HG02970 (cell line): ENCODE results near the gene SLC5A10.
"Not testable (repeated sequence)": the region's sequence is repeated elsewhere in the genome, so short reads cannot be mapped to it uniquely, and the experiment has no call there.

Experiments used
- ATAC-seq: cut with Tn5 transposase; IDR thresholded peaks from one replicate; pipeline ENCODE4 v1.9.1; 2021; ENCODE audit warnings: mild to moderate bottlenecking, moderate library complexity, moderate number of reproducible peaks; ENCODE audit not compliant: unreplicated experiment, low FRiP score

Gene SLC5A10

GRCh38 chr17:18951941-18952842 is at the start of gene SLC5A10:
Gene SLC5A10 (plus strand): TSS chr17:18952165. CDS start chr17:18952206, 41 bp downstream.
- ATAC-seq, result no peak

GRCh38 chr17:18904482-18904881 is 47.5 kb upstream of the SLC5A10 start:
- ATAC-seq, result no peak

DNA sequence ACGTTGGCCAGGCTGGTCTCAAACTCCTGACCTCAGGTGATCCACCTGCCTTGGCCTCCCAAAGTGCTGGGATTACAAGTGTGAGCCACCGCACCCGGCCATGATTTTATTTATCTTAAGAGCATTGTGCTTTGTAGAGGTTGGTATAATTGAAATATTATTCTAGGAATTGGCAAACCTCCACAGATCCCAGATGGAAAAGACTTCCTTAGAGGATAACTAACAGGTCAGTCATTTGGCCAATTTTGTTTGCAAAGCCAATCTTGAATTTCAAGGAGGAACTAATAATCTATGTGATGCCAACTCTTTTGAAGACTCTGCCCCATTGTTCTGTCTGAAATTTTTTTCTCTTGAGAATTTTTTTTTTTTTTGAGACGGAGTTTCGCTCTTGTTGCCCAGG is 46.7 kb upstream of the SLC5A10 start:
- no peak for ATAC-seq

DNA sequence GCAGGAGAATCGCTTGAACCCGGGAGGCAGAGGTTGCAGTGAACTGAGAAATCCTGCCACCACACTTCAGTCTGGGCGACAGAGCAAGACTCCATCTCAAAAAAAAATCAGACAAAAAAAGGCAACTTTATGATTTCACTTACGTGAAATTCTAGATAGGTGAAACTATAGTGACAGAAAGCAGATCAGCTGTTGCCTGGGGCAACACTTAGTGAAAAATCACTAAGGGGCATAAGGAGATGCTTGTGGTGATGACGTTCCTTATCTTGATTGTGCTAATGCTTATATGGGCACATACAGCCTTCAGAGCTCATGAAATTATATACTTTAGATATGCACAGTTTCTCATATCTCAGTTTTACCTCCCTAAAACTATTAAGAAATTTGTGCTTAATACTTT is 41.6 kb upstream of the SLC5A10 start:
- no peak for ATAC-seq

- ATAC-seq, result no peak
These were observed 41.1 kb upstream of the SLC5A10 start for GRCh38 chr17:18910881-18911280.

DNA sequence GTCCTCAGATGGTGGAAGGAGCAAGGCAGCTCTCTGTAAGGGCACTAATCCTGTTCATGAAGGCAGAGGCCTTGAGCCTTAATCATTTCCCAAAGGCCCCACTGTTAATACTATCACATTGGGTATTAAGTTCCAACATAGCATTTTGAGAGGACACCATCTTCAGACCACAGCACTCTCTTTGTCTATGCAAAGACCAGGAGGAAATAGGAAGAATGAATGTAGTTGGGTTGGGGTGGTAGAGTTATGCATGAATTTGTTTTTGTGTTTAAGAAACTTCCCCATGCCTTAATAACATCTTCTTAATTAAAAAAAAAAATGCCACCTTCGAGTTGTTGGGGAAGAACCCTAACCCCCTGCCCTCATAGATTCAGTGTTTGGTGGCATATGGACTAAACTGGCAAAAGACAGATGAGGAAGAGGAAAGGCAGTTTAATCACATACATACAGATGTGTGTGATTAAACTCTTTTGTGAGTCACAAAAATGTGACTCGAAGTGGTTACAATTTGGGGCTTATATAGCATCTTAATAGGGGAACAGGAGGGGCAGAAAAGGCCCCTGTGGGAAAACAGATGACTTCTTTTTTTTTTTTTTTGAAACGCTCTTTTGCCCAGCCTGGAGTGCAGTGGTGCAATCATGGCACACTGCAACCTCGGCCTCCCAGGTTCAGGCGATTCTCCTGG is 35.0 kb upstream of the SLC5A10 start:
- ATAC-seq, result no peak

DNA sequence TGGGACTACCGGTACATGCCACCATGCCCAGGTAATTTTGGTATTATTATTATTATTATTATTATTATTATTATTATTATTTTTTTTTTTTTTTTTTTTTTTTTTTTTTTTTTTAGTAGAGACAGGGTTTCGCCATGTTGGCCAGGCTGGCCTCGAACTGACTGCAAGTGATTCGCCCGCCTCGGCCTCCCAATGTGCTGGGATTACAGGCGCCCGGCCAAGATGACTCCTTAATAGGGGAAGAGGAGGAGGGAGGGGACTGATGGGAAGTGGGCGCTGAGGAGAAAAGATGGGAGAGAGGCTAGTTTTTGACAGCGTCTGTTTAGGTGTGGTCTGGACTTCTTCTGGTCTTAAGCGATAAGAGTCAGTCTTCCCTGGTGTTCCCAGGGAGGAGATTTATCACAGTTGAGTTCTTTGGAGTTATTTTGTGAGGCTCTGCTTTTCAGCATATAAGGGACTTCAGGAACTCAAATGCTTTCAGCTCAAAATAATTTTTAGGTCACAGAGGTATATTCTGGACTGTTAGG is 34.4 kb upstream of the SLC5A10 start:
- ATAC-seq, result no peak

DNA sequence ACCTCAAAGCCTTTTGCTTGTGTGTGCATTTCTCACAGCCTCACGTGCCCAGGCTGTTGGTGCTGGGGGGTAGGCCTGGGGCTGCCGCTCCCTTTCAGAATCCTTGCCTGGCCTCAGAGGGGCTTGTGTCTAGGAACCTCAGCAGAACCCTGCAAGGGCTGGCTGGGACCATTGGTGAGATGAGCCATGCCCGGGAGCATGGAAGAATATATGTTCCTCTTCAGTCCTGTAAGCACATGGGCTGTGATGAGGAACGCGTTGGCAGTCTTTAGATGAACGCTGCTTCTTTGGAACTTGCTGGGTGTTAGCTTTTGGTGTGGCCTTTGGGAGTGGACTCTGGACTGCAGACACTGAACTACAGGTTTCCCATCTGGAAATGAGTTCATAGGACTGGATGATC is 32.0 kb upstream of the SLC5A10 start:
- no peak for ATAC-seq

- ATAC-seq, result no peak
These were observed 31.0 kb upstream of the SLC5A10 start for GRCh38 chr17:18920911-18921441.

- ATAC-seq, result no peak
These were observed 30.5 kb upstream of the SLC5A10 start for GRCh38 chr17:18921485-18921884.

DNA sequence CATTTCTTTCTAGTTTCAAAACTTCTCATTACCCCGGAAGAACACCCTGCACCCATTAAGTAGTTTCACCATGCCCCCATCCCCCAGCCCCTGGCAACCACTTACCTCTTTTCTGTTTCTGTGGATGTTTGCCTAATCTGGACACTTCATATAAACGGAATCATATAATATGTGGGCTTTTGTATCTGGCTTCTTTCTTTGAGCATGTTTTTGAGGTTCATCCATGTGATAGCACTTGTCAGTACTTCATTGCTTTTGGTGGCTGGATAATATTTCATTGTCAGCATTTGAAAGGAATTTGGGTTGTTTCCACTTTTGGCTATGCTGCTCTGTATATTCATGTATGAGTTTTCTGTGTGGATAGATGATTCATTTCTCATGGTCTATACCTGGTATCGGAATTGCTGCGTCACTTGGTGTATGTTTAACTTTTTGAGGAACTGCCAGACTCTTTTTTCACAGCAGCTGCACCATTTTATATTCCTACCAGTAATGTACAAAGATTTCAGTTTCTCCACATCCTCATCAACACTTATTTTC is 30.0 kb upstream of the SLC5A10 start:
- peak; percentile 49 for ATAC-seq

DNA sequence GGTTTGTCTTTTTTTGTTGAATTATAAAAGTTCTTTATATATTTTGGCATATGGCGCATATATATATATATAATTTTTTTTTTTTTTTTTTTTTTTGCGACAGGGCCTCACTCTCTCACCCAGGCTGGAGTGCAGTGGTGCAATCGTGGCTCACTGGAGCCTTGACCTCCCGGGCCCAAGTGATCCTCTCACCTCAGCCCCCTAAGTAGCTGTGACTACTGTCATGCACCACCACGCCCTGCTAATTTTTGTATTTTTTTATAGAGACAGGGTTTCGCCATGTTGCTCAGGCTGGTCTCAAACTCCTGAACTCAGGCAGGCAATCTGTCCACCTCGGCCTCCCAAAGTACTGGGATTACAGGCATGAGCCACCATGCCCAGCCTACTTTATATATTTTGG is 29.4 kb upstream of the SLC5A10 start:
- not testable (repeated sequence) for ATAC-seq

DNA sequence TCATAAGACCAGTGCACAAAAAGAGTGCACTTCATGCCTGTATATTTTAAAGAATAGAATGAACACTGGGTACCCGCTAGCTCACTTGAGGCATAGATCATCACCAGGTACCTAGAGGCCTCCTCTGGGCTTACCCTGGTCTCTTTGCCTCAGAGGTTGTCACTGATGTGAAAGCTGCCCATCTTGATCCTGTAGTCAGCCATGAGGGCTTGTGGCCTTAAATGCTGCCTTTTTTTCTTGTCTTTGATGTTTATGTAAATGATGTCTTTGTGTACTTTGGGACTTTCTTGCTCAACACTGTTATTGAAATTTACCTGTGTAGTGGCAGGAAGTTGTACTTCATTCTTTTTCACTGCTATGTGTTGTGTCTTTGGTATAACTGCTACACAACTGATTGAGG is 26.8 kb upstream of the SLC5A10 start:
- ATAC-seq, result no peak

- no peak for ATAC-seq
These were observed 23.3 kb upstream of the SLC5A10 start for GRCh38 chr17:18928628-18929125.

DNA sequence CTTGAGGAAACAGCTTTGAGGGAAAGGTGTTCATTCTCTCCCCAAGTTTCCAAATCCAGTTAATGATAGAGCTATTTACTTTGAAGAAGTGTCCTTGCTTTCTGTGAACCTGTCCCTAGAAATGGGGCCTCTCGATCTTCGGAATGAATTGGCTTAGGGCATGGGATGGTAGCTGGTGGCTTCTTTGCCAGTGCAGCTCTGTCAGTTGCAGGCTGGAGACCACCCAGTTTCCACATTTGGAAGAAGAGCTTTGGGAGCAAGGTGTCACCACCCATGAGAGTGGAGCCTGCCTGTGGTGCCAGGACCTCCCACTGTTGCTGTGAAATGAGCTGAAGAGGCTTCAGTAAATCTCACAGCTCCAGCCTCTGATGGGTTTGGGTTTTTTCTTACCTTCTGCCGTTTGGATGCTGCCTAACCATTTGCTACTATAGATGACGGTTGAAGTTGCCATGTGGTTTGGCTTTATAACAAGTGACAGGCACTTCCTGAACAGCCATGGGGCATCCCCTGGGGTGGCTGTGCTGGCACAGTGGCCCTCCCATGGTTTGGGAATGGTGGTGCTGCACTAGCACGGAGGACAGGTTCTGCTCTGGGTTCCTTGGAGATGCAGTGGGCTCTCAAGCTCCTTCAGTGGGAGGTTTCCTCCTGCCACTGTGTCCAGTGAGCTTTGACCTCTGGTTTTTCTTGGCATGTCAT is 19.5 kb upstream of the SLC5A10 start:
- ATAC-seq, result no peak

DNA sequence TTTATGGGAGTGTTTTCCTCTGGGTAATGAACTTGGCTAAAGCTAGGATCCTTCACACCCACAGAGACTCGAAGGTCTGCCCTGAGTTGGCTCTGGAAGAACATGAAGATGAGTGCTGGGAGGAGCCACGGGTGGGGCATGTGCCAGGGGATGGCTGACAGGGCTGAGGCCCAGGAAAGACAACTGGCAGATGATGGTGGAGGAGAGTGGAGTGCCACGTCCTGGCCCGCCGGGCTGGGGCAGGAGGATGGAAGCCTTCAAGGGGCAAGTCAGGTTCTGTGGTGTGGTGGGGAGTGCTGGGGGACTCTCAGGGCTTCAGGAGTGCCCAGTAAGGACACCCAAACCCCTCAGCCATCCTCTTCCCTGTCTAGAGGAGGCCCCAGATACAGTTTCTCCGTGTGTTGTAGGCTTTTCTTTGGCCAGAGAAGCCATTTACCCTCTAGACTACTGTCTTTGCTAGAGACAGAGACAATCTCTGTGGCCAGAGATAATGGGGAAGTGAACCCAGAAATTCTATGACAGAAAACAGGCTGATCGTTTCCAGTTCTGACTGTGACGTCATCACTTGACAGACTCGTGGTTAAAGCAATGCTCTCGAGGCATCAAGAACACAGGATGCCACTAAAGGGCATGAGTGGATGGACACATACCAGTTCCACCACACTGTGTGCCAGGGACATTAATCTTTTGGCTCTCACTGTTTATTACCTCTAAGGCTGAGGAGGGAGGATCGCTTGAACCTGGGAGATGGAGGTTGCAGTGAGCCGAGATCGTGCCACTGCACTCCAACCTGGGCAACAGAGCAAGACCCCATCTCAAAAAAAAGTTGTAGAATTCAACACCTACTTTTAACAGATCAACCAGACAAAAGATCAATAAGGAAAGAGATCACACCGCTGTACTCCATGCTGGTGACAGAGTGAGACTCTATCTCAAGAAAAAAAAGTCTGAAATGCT is 18.6 kb upstream of the SLC5A10 start:
- ATAC-seq, result no peak

DNA sequence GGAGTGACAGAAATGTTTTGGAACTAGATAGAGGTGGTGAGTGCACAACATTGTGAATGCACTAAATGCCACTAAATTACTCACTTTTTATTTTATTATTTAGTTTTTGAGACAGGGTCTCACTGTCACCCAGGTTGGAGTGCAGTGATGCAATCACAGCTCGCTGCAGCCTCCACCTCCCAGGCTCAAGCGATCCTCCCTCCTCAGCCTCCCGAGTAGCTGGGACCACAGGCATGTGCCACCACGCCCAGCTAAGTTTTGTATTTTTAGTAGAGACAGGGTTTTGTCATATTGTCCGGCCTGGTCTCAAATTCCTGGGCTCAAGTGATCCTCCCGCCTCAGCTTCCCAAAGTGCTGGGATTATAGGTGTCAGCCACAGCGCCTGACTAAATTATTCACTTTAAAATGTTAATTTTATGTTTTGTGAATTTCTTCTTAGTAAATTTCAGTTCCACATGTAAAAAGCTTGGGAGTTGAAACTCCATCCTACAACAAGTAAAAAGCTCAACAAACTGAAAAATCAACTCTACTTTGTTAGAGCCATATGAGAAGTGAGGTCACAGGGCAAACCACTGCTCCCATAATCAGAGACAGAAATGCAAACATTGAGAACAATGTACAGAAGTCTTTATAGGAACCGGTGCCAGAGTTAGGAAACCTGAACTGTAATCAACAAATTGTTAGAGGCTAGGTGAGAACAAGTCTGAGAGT is 13.8 kb upstream of the SLC5A10 start:
- no peak for ATAC-seq

- no peak for ATAC-seq
These were observed 13.3 kb upstream of the SLC5A10 start for GRCh38 chr17:18938692-18939023.

GRCh38 chr17:18944646-18945045 is 7.3 kb upstream of the SLC5A10 start:
- ATAC-seq, result no peak
